HL-60 (cell line): Measurements from ENCODE around the gene CFAP100.

Experiments
- DNase-seq, 2 experiments: peaks; one replicate each; pipeline ENCODE4 v3.0.0-alpha.2; 2010 to 2020; ENCODE audit warnings: low read depth in 1 of 2, low spot score in 1 of 2
- H3K27ac ChIP-seq: fragments of 250-450 bp; sonication (Bioruptor Pico); replicated peaks from 2 replicates; pipeline ENCODE4 v1.5.1; 2020; ENCODE audit warnings: mild to moderate bottlenecking, moderate library complexity
- H3K27me3 ChIP-seq: fragments of 250-450 bp; sonication (Bioruptor Pico); 2 replicates; pipeline ENCODE4 v1.5.1; 2021; ENCODE audit warnings: mild to moderate bottlenecking, moderate library complexity; ENCODE audit not compliant: insufficient read depth, poor library complexity, severe bottlenecking
- H3K4me3 ChIP-seq: replicated peaks from 2 replicates; pipeline ENCODE4 v1.5.1; 2011; ENCODE audit warnings: mild to moderate bottlenecking, control low read depth, low read length; ENCODE audit not compliant: insufficient read depth
- CTCF ChIP-seq: IDR thresholded peaks from one replicate; pipeline ENCODE4 v1.5.1; 2011; ENCODE audit warnings: low read length, control low read depth, inconsistent platforms; ENCODE audit not compliant: insufficient read depth
- GABPA ChIP-seq: IDR thresholded peaks from 2 replicates; pipeline ENCODE4 v1.6.1; 2012; ENCODE audit warnings: low read depth
- POLR2AphosphoS5 ChIP-seq: IDR thresholded peaks from 2 replicates; pipeline ENCODE4 v1.6.1; 2012; ENCODE audit warnings: low read depth
- REST ChIP-seq: IDR thresholded peaks from 2 replicates; pipeline ENCODE4 v1.6.1; 2012; ENCODE audit warnings: low read depth; ENCODE audit not compliant: insufficient replicate concordance
- SPI1 ChIP-seq: IDR thresholded peaks from 2 replicates; pipeline ENCODE4 v1.6.1; 2012; ENCODE audit warnings: low read depth, mild to moderate bottlenecking, borderline replicate concordance

The CFAP100 gene

GRCh38 chr3:126456766-126457388, 62.2 kb downstream of the CFAP100 start:
- Histone ChIP-seq H3K4me3 (no peak overlapping the region), H3K27ac (peak overlapping the region; percentile 64; the same call in 1 of the 2 replicates), H3K27me3 (no peaks in the 10 kb centered on the region)
- no peak for TF ChIP-seq GABPA
- no peak for TF ChIP-seq REST
- no peak for TF ChIP-seq CTCF
- TF ChIP-seq SPI1: no peak
- no peak; the same call in 1 of the 2 replicates for TF ChIP-seq POLR2AphosphoS5
- DNase-seq: peak in 1 of 2 experiments; percentile 71

- H3K4me3 ChIP-seq: no peak overlapping the region
- no peak for DNase-seq
- H3K27ac ChIP-seq: no peak overlapping the region
- TF ChIP-seq POLR2AphosphoS5 (no peak), GABPA (no peak), CTCF (no peak), REST (no peak), SPI1 (no peak)
- no peaks in the 10 kb centered on the region for H3K27me3 ChIP-seq
These were observed 64.5 kb downstream of the CFAP100 start for GRCh38 chr3:126459111-126459762.

- no peak for TF ChIP-seq CTCF
- H3K27me3 ChIP-seq: no peaks in the 10 kb centered on the region
- H3K27ac ChIP-seq: no peak overlapping the region
- DNase-seq: no peak
- H3K4me3 ChIP-seq: no peak overlapping the region
These were observed 65.0 kb downstream of the CFAP100 start for GRCh38 chr3:126459763-126460127.

GRCh38 chr3:126460381-126460780, 65.7 kb downstream of the CFAP100 start:
- TF ChIP-seq GABPA (no peak), SPI1 (no peak), POLR2AphosphoS5 (no peak), CTCF (no peak), REST (no peak)
- no peaks in the 10 kb centered on the region for H3K27me3 ChIP-seq
- no peak for DNase-seq
- H3K27ac ChIP-seq: no peak overlapping the region
- no peak overlapping the region for H3K4me3 ChIP-seq
